ENCODE measurements around the gene NARS2.

GRCh38 chr11:78476066-78476465, 98.6 kb downstream of the NARS2 start:
- TF ChIP-seq POLR2A (IDR thresholded peaks at IDR 0.05; ENCODE audit: low read length): no peak
- no peak for TF ChIP-seq GATA1 (IDR thresholded peaks at IDR 0.05; ENCODE audit: low read depth, low read length)
